Neural progenitor cell (in vitro differentiated cells): ENCODE results near the gene FAM124A.

Source experiments
- EZH2 ChIP-seq: fragments of 200-600 bp; sonication (generic); IDR thresholded peaks from 2 replicates; pipeline ENCODE4 v1.6.1; 2017; ENCODE audit warnings: antibody characterized with exemption, mild to moderate bottlenecking, moderate library complexity
- EZH2phosphoT487 ChIP-seq: fragments of 200-600 bp; sonication (generic); IDR thresholded peaks from 2 replicates; pipeline ENCODE4 v1.6.1; 2017; ENCODE audit warnings: antibody characterized with exemption
- TF ChIP-seq, protein P1 (sequence below): fragments of 200-600 bp; sonication (generic); IDR thresholded peaks from 2 replicates; pipeline ENCODE4 v1.5.1; 2017; ENCODE audit warnings: antibody characterized with exemption, mild to moderate bottlenecking

DNA sequence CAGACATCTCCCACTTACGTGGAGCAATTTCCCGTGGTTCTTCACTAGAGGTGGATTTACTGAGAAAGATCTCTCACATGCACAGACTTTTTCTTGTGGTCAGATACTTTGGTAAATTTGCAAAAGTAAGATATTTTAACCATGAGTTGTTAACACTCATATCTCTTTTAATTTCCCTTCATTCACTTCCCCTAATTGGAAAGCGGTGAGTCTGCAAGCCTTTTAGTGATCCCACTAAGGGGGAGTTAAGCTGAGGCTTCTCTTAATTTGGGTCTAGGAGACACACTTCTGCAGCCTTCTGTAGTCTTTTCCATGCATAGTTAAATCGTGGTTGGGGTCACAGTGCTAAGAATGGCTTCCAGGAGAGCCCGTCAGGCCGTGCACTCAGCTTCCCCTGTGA, 86.6 kb downstream of the FAM124A start:
- TF ChIP-seq, protein P1, sequence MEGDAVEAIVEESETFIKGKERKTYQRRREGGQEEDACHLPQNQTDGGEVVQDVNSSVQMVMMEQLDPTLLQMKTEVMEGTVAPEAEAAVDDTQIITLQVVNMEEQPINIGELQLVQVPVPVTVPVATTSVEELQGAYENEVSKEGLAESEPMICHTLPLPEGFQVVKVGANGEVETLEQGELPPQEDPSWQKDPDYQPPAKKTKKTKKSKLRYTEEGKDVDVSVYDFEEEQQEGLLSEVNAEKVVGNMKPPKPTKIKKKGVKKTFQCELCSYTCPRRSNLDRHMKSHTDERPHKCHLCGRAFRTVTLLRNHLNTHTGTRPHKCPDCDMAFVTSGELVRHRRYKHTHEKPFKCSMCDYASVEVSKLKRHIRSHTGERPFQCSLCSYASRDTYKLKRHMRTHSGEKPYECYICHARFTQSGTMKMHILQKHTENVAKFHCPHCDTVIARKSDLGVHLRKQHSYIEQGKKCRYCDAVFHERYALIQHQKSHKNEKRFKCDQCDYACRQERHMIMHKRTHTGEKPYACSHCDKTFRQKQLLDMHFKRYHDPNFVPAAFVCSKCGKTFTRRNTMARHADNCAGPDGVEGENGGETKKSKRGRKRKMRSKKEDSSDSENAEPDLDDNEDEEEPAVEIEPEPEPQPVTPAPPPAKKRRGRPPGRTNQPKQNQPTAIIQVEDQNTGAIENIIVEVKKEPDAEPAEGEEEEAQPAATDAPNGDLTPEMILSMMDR = no peak
- TF ChIP-seq EZH2 (no peak), EZH2phosphoT487 (no peak)
